ENCODE results near the gene TMEM87B.

DNA sequence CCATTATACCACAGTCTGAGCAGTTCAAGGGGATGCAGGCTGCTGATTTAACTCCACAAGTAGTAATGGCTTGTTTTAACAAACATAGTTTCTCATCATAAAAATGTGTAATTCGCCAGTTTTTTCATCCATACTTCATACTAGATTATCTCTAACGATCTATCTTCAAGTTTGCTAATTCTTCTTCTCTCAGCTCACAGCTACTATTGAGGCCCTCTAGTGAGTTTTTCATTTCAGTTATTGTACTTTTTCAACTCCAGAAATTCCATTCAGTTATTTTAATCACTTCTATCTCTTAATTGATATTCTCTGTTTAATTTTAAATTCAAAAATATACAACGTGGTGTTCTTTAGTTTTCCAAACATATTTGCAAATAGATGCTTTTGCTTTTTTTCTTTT is 20.1 kb upstream of the TMEM87B start:
- no peak for TF ChIP-seq POLR2A (IDR thresholded peaks at IDR 0.05)
- TF ChIP-seq CTCF (IDR thresholded peaks at IDR 0.05), result no peak

All from tibial nerve (tissue), 3 donors.